Activated naive CD4-positive, alpha-beta T cell treated with anti-CD3 and anti-CD28 coated beads for 36 hours (primary cell): Measurements from ENCODE around the gene SMIM38. TPM values are rescaled to one million over a fixed set of nuclear protein-coding genes. Genes with fewer than 3 reads are reported as not detected.

Experiments used
- CTCF ChIA-PET: fragments of 350-600 bp; sonication (Branson Sonifier 250); formaldehyde crosslinking; loops from one replicate; lab custom pipeline; 2021; ENCODE audit warnings: antibody characterized with exemption; lab: Charles Lee
- DNase-seq: peaks from one replicate; pipeline ENCODE4 v3.0.0-alpha.2; 2020
- H3K27ac Mint-ChIP-seq: one replicate; pipeline ENCODE4 v1.8.0; 2021; ENCODE audit warnings: mild to moderate bottlenecking, mixed read lengths
- H3K27me3 Mint-ChIP-seq: one replicate; pipeline ENCODE4 v1.8.0; 2021; ENCODE audit warnings: low read depth, mixed read lengths
- H3K36me3 Mint-ChIP-seq: one replicate; pipeline ENCODE4 v1.8.0; 2021; ENCODE audit warnings: low read depth, mixed read lengths
- H3K4me1 Mint-ChIP-seq: one replicate; pipeline ENCODE4 v1.8.0; 2021; ENCODE audit warnings: low read depth, mixed read lengths
- H3K4me3 Mint-ChIP-seq: one replicate; pipeline ENCODE4 v1.8.0; 2021; ENCODE audit warnings: mild to moderate bottlenecking, moderate library complexity, mixed read lengths
- H3K9me3 Mint-ChIP-seq: one replicate; pipeline ENCODE4 v1.8.0; 2021; ENCODE audit warnings: mixed read lengths
- intact Hi-C: fragments of 100-400 bp; cut with micrococcal nuclease; formaldehyde crosslinking; loops from one replicate; pipeline ENCODE4 v1.15.1; 2023
- total RNA-seq, 2 experiments: library from RNA; stranded (reverse); gene quantifications; one replicate each; pipeline ENCODE4 v1.2.3, GENCODE V29; 2021

Gene SMIM38
- total RNA-seq, 2 experiments from 2014 or later, result 0.12 to 0.17 TPM

- Mint-ChIP-seq H3K36me3 (no peaks in the 10 kb centered on the region), H3K27me3 (no peaks in the 10 kb centered on the region), H3K4me1 (peaks cover 5% of the 10 kb centered on the region), H3K27ac (no peak overlapping the region), H3K9me3 (peaks cover 6% of the 10 kb centered on the region), H3K4me3 (no peak overlapping the region)
- CTCF ChIA-PET, result no interaction called here
- intact Hi-C loops, result no loop called here
- no peak for DNase-seq
These were observed 43.3 kb downstream of the SMIM38 start for GRCh38 chr11:69198891-69199582.

GRCh38 chr11:69199583-69200315 is 44.0 kb downstream of the SMIM38 start:
- H3K9me3 Mint-ChIP-seq, result peaks cover 2% of the 10 kb centered on the region
- no peaks in the 10 kb centered on the region for H3K36me3 Mint-ChIP-seq
- H3K4me3 Mint-ChIP-seq, result no peak overlapping the region
- no peak for DNase-seq
- H3K4me1 Mint-ChIP-seq, result peaks cover 5% of the 10 kb centered on the region
- H3K27me3 Mint-ChIP-seq, result no peaks in the 10 kb centered on the region
- H3K27ac Mint-ChIP-seq, result no peak overlapping the region
- CTCF ChIA-PET, result interaction anchor here (0.6 to 0.7 kb wide), 2 partner anchors 92 to 97 kb away, joined by 4 to 5 read pairs; no protein-coding TSS in a partner anchor
- intact Hi-C loops, result no loop called here

DNA sequence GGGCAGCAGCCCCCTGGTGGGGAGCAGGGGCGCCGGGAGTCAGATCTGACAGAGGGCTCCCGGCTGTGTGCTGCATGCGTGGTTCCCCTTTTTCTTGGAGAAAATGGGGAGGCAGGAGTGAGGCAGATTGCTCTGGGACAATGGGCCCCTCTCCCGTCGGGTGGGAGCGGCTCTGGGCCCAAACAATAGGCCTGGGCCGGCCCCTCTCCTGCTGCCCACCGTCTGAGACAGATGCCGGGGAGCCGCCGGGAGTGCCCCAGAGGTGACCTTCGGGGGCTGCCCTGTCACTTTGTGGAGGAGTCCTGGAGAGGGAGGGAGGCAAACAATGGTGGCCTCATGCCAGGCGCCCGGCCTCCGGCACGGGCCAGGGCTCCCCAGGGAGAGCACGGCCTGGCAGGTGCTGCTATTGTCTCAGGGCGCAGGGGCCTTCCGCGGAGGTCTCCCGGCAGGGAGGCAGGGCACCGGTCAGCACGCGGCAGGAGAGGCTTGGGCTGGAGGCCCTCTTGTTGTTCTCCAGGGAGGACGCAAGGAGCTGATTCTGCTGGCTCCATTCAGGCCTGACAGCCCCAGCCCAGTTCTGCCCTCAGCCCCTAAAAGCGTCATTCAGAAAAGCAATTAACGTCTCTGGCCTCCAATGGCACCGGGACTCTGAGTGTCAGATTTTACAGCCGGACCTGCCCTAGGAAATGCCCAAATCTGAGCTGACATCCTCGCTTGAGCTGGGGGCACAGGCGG is 44.8 kb downstream of the SMIM38 start:
- no peak overlapping the region for H3K27ac Mint-ChIP-seq
- H3K9me3 Mint-ChIP-seq, result no peaks in the 10 kb centered on the region
- H3K4me3 Mint-ChIP-seq, result no peak overlapping the region
- H3K36me3 Mint-ChIP-seq, result no peaks in the 10 kb centered on the region
- peaks cover 5% of the 10 kb centered on the region for H3K4me1 Mint-ChIP-seq
- intact Hi-C loops, result no loop called here
- no peaks in the 10 kb centered on the region for H3K27me3 Mint-ChIP-seq
- no peak for DNase-seq
- CTCF ChIA-PET, result interaction anchor here (0.6 to 0.7 kb wide), 2 partner anchors 91 to 98 kb away, joined by 4 to 5 read pairs; no protein-coding TSS in a partner anchor

DNA sequence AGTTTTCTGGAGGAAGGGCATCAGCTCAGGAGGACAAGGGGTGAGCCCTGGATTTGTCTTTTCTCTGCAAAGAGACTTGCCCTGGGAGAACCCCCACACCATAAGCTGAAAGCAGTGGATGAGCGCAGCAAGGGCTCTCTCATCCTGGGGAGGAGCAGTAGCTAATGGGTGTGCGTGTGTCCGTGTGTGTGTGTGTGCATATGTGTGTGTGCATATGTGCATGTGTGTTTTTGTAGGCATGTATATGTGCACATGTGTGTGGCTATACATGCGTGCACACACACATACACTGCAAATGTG is 45.3 kb downstream of the SMIM38 start:
- H3K9me3 Mint-ChIP-seq, result no peaks in the 10 kb centered on the region
- H3K27ac Mint-ChIP-seq, result no peak overlapping the region
- CTCF ChIA-PET, result no interaction called here
- H3K4me3 Mint-ChIP-seq, result no peak overlapping the region
- H3K27me3 Mint-ChIP-seq, result no peaks in the 10 kb centered on the region
- intact Hi-C loops, result no loop called here
- no peak for DNase-seq
- peaks cover 5% of the 10 kb centered on the region for H3K4me1 Mint-ChIP-seq
- no peaks in the 10 kb centered on the region for H3K36me3 Mint-ChIP-seq

GRCh38 chr11:69201764-69202370 is 46.1 kb downstream of the SMIM38 start:
- intact Hi-C loops, result no loop called here
- DNase-seq, result no peak
- H3K27me3 Mint-ChIP-seq, result no peaks in the 10 kb centered on the region
- H3K9me3 Mint-ChIP-seq, result no peaks in the 10 kb centered on the region
- CTCF ChIA-PET, result interaction anchor here (0.6 kb wide), 1 partner anchor 46 kb away, joined by 3 read pairs; no protein-coding TSS in a partner anchor
- peaks cover 5% of the 10 kb centered on the region for H3K4me1 Mint-ChIP-seq
- no peak overlapping the region for H3K27ac Mint-ChIP-seq
- H3K36me3 Mint-ChIP-seq, result no peaks in the 10 kb centered on the region
- no peak overlapping the region for H3K4me3 Mint-ChIP-seq

- no peaks in the 10 kb centered on the region for H3K27me3 Mint-ChIP-seq
- CTCF ChIA-PET, result interaction anchor here (0.6 kb wide), 1 partner anchor 45 kb away, joined by 3 read pairs; no protein-coding TSS in a partner anchor
- DNase-seq, result no peak
- H3K9me3 Mint-ChIP-seq, result no peaks in the 10 kb centered on the region
- H3K27ac Mint-ChIP-seq, result no peak overlapping the region
- H3K36me3 Mint-ChIP-seq, result no peaks in the 10 kb centered on the region
- intact Hi-C loops, result no loop called here
- H3K4me3 Mint-ChIP-seq, result no peak overlapping the region
- peaks cover 5% of the 10 kb centered on the region for H3K4me1 Mint-ChIP-seq
These were observed 46.9 kb downstream of the SMIM38 start for GRCh38 chr11:69202511-69203221.

- no peaks in the 10 kb centered on the region for H3K27me3 Mint-ChIP-seq
- peaks cover 5% of the 10 kb centered on the region for H3K4me1 Mint-ChIP-seq
- intact Hi-C loops, result no loop called here
- DNase-seq, result no peak
- no peak overlapping the region for H3K27ac Mint-ChIP-seq
- CTCF ChIA-PET, result no interaction called here
- no peak overlapping the region for H3K4me3 Mint-ChIP-seq
- H3K36me3 Mint-ChIP-seq, result no peaks in the 10 kb centered on the region
- H3K9me3 Mint-ChIP-seq, result peaks cover 4% of the 10 kb centered on the region
These were observed 47.6 kb downstream of the SMIM38 start for GRCh38 chr11:69203381-69203780.

GRCh38 chr11:69203901-69204245 is 48.1 kb downstream of the SMIM38 start:
- no peak overlapping the region for H3K27ac Mint-ChIP-seq
- no peak overlapping the region for H3K4me3 Mint-ChIP-seq
- H3K36me3 Mint-ChIP-seq, result no peaks in the 10 kb centered on the region
- peaks cover 6% of the 10 kb centered on the region for H3K9me3 Mint-ChIP-seq
- no peak for DNase-seq
- no peaks in the 10 kb centered on the region for H3K27me3 Mint-ChIP-seq
- H3K4me1 Mint-ChIP-seq, result peaks cover 5% of the 10 kb centered on the region
- CTCF ChIA-PET, result no interaction called here
- intact Hi-C loops, result no loop called here

DNA sequence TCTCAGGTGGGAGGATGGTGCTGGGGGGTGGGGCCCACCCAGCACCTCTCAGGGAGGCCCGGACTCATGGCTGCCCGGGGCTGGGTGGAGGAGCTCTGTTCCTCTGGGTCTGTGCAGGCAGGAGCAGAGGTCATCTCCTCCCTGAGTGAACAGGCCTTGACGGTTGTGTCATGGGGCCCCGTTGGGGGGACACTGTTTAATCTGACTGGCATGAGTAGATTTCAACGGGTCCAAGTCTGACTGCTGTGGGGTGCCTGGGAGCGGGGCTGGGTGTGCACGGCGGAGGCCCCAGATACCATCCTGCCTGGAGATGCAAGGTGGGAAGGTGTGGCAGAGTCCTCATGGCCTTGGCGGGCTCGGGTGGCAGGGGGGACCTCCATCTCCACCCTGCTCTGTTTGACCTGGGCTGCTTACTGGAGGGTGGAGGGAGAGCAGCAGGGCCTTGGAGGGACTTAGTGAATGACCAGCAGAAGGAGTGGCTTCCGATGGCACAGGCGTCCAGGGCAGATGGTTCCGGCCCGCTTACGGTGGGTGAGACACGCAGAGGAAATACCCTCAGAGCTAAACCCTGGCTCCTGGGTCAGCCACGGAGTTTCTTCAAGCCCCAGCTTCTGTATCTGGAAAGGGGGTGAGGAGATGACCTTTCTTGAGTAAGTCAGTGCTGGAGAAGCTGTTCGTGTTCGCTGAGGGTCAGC is 48.7 kb downstream of the SMIM38 start:
- H3K36me3 Mint-ChIP-seq, result no peaks in the 10 kb centered on the region
- intact Hi-C loops, result no loop called here
- CTCF ChIA-PET, result interaction anchor here (0.7 kb wide), 1 partner anchor 50 kb away, joined by 3 read pairs; no protein-coding TSS in a partner anchor
- peaks cover 6% of the 10 kb centered on the region for H3K9me3 Mint-ChIP-seq
- DNase-seq, result no peak
- no peak overlapping the region for H3K4me3 Mint-ChIP-seq
- no peak overlapping the region for H3K27ac Mint-ChIP-seq
- H3K4me1 Mint-ChIP-seq, result peaks cover 2% of the 10 kb centered on the region
- H3K27me3 Mint-ChIP-seq, result no peaks in the 10 kb centered on the region

- no peak overlapping the region for H3K27ac Mint-ChIP-seq
These were observed 49.4 kb downstream of the SMIM38 start for GRCh38 chr11:69204941-69205742.

More at GRCh38 chr11:69204941-69205742, 49.4 kb downstream of the SMIM38 start:
- peaks cover 6% of the 10 kb centered on the region for H3K9me3 Mint-ChIP-seq
- CTCF ChIA-PET, result interaction anchor here (0.7 to 0.8 kb wide), 2 partner anchors 47 to 50 kb away, joined by 3 read pairs; no protein-coding TSS in a partner anchor
- no peaks in the 10 kb centered on the region for H3K36me3 Mint-ChIP-seq
- H3K27me3 Mint-ChIP-seq, result no peaks in the 10 kb centered on the region
- no peak for DNase-seq
- intact Hi-C loops, result no loop called here
- peaks cover 1% of the 10 kb centered on the region for H3K4me1 Mint-ChIP-seq
- no peak overlapping the region for H3K4me3 Mint-ChIP-seq
